ENCODE measurements around the gene NACC1. TPM values are rescaled to one million over a fixed set of nuclear protein-coding genes. Genes with fewer than 3 reads are reported as not detected.

The NACC1 gene
- 59.7 and 66.2 TPM in 2 replicates for total RNA-seq
- polyA plus RNA-seq (2012) = 42.8 TPM

DNA sequence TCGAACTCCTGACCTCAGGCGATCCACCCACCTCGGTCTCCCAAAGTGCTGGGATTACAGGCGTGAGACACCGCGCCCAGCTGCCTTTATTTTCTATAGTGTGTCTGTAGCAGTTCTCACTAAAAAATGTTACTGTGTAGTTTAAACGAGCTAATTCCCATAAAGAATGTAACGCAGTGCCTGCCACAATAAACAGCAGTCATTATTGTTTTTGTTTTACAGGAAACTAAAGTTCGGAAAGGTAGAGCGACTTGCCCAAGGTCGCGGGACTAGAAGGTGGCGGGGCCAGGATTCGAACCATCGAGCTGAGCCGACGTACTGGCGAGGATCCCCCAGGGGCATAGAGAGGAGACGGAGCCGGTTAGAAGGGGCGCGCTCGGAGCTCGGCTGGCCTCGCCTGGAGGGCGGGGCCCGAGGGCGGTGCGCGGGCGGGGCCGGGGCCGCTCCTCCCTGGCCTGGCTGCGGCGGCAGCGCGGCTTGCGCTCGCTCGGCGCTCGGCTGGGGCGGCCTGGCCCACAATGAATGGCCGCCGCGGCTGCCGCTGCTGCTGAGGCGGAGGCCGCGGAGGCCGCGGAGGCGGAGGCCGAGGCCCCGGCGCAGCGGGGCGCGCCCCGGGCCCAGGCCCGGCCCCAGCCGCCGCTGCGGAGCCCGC lies at the start of gene NACC1:
TSS of gene NACC1 (plus strand) at position 493 of the 652 bp plus-strand sequence. CDS start 16,944 bp downstream, outside the sequence.
- peak; percentile 87 for DNase-seq (ENCODE audit: low read depth)

- DNase-seq (ENCODE audit: low read depth) = no peak
Measured at GRCh38 chr19:13069415-13070359, 48.4 kb upstream of the NACC1 start.

GRCh38 chr19:13070425-13071140 lies 47.5 kb upstream of the NACC1 start:
- no peak for DNase-seq (ENCODE audit: low read depth)

- DNase-seq (ENCODE audit: low read depth) = peak; percentile 55
Measured at GRCh38 chr19:13071444-13072187, 46.4 kb upstream of the NACC1 start.

GRCh38 chr19:13072188-13072908 lies 45.7 kb upstream of the NACC1 start:
- no peak for DNase-seq (ENCODE audit: low read depth)

GRCh38 chr19:13073263-13073662 lies 44.8 kb upstream of the NACC1 start:
- DNase-seq (ENCODE audit: low read depth) = no peak

- DNase-seq (ENCODE audit: low read depth) = no peak
Measured at GRCh38 chr19:13074378-13074777, 43.7 kb upstream of the NACC1 start.

DNA sequence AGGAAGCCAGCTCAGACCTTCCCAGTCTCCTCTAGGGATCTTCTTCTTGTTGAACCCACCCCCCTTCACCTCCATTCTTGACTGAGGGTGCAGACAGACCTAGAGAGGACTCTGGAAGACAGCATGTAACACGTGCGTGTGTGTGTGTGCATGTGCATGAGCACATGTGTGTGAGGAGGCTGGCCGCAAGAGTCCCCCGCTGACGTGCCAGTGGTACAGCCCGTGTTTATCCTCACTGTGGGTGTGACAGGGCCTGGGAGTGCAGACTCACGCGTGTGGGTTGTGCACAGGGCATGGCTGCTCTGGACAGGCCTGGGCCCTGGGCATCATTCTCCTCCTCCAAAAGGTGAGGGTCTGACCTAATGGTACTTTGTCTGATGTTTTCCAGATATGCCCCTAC lies 41.7 kb upstream of the NACC1 start:
- no peak for DNase-seq (ENCODE audit: low read depth)

- DNase-seq (ENCODE audit: low read depth) = no peak
Measured at GRCh38 chr19:13076787-13077186, 41.3 kb upstream of the NACC1 start.

GRCh38 chr19:13077240-13077639 lies 40.8 kb upstream of the NACC1 start:
- DNase-seq (ENCODE audit: low read depth) = no peak

- DNase-seq (ENCODE audit: low read depth) = no peak
Measured at GRCh38 chr19:13078381-13078780, 39.7 kb upstream of the NACC1 start.

DNA sequence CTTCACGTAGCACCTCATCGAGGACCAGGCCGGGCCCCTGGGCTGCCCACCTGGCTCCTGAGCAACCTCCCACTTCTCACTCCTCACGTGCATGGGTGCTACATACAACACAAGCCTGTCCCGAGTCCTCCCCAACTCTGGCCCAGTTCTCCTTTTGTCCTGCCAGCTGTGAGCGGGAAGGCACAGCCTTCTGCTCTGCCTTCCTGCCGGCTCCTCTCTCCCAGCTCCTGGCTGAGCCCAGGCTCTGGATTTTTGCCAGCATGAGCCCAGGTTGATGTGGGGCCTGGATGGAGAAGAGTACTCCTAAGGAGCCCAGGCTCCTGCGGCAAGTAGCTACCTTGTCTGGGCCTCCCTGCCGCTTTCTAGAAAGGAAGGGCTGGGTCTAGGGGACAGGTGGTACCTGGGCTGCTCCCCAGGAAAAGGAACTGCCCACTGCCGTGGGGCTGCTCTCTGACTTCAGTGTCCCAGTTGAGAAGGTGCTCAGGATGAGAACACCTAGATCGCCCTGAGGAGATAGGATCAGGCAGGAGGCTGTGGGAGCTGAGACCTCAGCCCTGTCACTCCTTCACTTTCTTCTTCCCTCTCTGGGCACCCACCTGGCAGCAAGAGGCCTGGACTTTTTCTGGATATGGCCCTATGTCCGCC lies 39.0 kb upstream of the NACC1 start:
- no peak for DNase-seq (ENCODE audit: low read depth)

DNA sequence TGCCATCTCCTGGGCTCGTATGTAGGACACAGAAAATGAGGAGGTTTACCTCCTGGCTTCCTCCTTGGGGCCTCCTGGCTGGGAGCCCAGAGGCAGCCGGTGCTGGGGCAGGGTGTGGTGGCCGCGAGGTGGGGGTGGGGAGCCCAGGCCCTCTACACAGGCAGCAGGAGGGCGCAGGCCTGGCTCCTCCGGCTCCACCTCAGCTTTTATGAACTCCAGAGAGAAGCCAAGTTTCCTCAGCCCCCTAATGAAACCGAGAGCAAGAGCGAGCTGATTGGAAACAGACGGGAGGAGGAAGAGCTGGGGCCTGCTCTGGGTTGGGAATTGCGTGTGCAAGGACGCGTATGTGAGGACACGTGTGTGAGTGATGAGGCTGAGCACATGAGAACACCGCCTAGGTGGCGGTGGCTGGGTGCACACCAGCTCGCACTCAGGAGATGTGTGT lies 38.5 kb upstream of the NACC1 start:
- DNase-seq (ENCODE audit: low read depth) = no peak

DNA sequence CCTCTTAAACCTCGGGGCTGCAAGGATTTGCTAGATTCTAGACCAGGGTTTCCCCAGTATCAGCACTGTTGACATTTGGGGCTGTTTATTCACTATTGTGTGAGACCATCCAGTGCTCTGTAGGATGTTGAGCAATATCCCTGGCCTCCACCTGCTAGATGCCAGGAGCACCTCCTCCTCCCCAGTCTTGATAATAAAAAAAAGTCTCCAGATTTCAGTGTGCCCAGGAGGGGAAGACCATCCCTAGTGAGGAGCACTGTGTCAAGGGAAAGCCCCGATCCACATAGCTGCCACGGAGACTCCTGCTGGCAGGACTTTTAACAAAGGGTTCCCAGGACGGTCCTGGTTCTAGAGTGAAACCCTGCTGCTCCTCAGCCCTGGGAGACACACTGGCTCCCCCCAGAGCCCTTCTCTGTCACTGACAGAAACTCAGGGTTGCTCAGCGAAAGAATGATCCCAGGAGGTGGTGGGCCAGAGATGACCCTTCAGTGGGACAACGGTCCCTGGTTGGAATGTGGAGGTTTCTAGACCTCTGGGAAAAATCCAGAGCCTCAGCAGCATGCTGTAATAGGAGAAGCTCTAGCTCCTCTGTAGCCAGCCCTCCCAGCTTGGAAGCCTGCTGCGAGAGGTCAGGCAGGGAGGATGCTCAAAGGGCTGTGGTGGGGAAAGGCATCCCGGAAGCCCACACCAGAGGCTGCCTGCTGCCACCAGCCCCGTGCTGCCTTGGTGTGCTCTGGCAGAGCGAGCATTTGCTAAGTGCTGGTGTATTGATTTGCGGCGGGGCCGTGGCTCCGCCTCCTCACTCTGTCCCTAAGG lies 35.7 kb upstream of the NACC1 start:
- DNase-seq (ENCODE audit: low read depth) = peak; percentile 61

DNA sequence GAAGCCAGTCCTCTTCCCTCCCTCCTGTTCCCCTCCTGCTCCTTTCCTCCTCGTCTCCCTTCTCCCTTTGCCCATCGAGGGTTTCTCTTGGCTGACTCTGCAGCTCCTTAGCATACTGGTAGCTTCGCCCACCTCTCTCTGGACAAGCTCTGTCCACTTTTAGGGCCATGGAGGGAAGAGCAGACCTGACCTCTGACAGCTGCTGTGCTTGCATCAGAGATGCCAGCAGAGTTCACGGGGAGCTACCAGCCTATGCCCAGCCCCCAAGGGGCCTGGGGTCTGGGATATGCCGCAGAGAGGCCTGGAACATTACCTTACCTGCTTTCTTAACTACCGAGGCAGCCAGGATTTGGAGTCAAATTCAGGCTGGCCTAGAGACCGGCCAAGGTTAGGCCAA lies 35.1 kb upstream of the NACC1 start:
- DNase-seq (ENCODE audit: low read depth) = no peak

- DNase-seq (ENCODE audit: low read depth) = no peak
Measured at GRCh38 chr19:13083627-13084026, 34.4 kb upstream of the NACC1 start.

DNA sequence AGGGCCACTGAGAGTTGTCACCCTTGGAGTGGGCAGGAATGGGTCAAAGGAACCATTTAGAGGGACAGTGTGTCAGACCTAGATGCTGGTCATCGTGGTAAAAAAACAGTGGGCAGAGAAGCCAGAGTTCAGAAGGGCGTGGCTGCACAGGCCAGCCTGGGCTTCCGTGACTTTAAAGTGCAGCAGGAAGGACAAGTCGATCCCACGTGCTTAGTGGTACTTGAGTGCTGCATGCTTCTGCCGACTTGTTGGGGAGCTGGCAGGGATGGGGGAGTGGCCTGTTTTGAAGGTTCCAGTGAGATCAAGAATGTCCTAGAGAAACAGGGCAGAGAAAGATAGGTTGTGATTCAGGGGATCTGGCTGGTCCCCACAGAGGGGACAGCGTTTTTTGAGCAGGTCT lies 32.4 kb upstream of the NACC1 start:
- DNase-seq (ENCODE audit: low read depth) = peak; percentile 37

GRCh38 chr19:13086341-13086740 lies 31.7 kb upstream of the NACC1 start:
- DNase-seq (ENCODE audit: low read depth) = no peak

GRCh38 chr19:13087295-13087694 lies 30.8 kb upstream of the NACC1 start:
- no peak for DNase-seq (ENCODE audit: low read depth)

Measured in myocyte (in vitro differentiated cells).